Duodenal mucosa (tissue), 2 donors: Measurements from ENCODE around the gene XYLT2.

Source experiments
- H3K27ac ChIP-seq: one replicate; pipeline ENCODE4 v1.7.0; 2013; ENCODE audit warnings: low read depth, low read length
- H3K27me3 ChIP-seq, 2 donors: one replicate each; pipeline ENCODE4 v1.7.0; 2013; ENCODE audit warnings: low read length in 2 of 2, control low read depth in 1 of 2; ENCODE audit not compliant: insufficient read depth in 2 of 2, control insufficient read depth in 1 of 2
- H3K36me3 ChIP-seq, 2 donors: one replicate each; pipeline ENCODE4 v1.7.0; 2013; ENCODE audit warnings: low read length in 2 of 2, control low read depth in 1 of 2; ENCODE audit not compliant: insufficient read depth in 2 of 2, control insufficient read depth in 1 of 2
- H3K4me1 ChIP-seq, 2 donors: one replicate each; pipeline ENCODE4 v1.7.0; 2013; ENCODE audit warnings: low read length in 2 of 2, control low read depth in 1 of 2; ENCODE audit not compliant: insufficient read depth in 2 of 2, control insufficient read depth in 1 of 2
- H3K4me3 ChIP-seq, 2 donors: one replicate each; pipeline ENCODE4 v1.7.0; 2013; ENCODE audit warnings: low read length in 2 of 2, low read depth in 1 of 2
- H3K9ac ChIP-seq, 2 donors: one replicate each; pipeline ENCODE4 v1.7.0; 2013; ENCODE audit warnings: low read length in 2 of 2, low read depth in 1 of 2
- H3K9me3 ChIP-seq, 2 donors: one replicate each; pipeline ENCODE4 v1.7.0; 2013; ENCODE audit warnings: low read length in 2 of 2, control low read depth in 1 of 2; ENCODE audit not compliant: control insufficient read depth in 1 of 2

The XYLT2 gene

GRCh38 chr17:50372758-50373556 is 27.0 kb downstream of the XYLT2 start, which contains the start of the genes EME1 and MRPL27:
EME1 (plus strand) TSS chr17:50373229; CDS start chr17:50375209, 1,980 bp downstream.
MRPL27 (minus strand) TSS chr17:50373184; CDS start chr17:50373170, 14 bp downstream.
- peak within 1 kb of the TSS; percentile 96 for H3K27ac ChIP-seq
- H3K27me3 ChIP-seq, result no peaks in the 10 kb centered on the region
- H3K36me3 ChIP-seq, result peaks cover 20 to 28% of the 10 kb centered on the region in 2 donors
- H3K9me3 ChIP-seq, result no peaks in the 10 kb centered on the region
- H3K9ac ChIP-seq, result peak within 1 kb of the TSS; percentile 85 to 97
- H3K4me1 ChIP-seq, result peaks cover 17% of the 10 kb centered on the region in 2 donors
- H3K4me3 ChIP-seq, result peak within 1 kb of the TSS; percentile 98 to 99

GRCh38 chr17:50373705-50374104 is 27.8 kb downstream of the XYLT2 start:
- peaks cover 17% of the 10 kb centered on the region in 2 donors for H3K4me1 ChIP-seq
- no peaks in the 10 kb centered on the region for H3K27me3 ChIP-seq
- no peaks in the 10 kb centered on the region for H3K9me3 ChIP-seq
- H3K27ac ChIP-seq, result no peak overlapping the region
- no peak overlapping the region for H3K9ac ChIP-seq
- H3K4me3 ChIP-seq, result peak overlapping the region; percentile 98 to 99
- H3K36me3 ChIP-seq, result peaks cover 15 to 23% of the 10 kb centered on the region in 2 donors

GRCh38 chr17:50375858-50376538 is 30.1 kb downstream of the XYLT2 start:
- peaks cover 17% of the 10 kb centered on the region in 2 donors for H3K4me1 ChIP-seq
- no peaks in the 10 kb centered on the region for H3K27me3 ChIP-seq
- H3K9ac ChIP-seq, result no peak overlapping the region
- no peak overlapping the region for H3K27ac ChIP-seq
- H3K4me3 ChIP-seq, result no peak overlapping the region
- peaks cover 11 to 15% of the 10 kb centered on the region in 2 donors for H3K36me3 ChIP-seq
- no peaks in the 10 kb centered on the region for H3K9me3 ChIP-seq

- Histone ChIP-seq H3K27me3 (no peaks in the 10 kb centered on the region), H3K9ac (no peak overlapping the region), H3K4me1 (no peaks in the 10 kb centered on the region), H3K36me3 (peaks cover 33 to 49% of the 10 kb centered on the region in 2 donors), H3K9me3 (no peaks in the 10 kb centered on the region), H3K4me3 (no peak overlapping the region), H3K27ac (no peak overlapping the region)
Observed at GRCh38 chr17:50379351-50380132, 33.6 kb downstream of the XYLT2 start.

GRCh38 chr17:50380369-50381259 is 34.7 kb downstream of the XYLT2 start:
- Histone ChIP-seq H3K9ac (no peak overlapping the region), H3K4me1 (no peaks in the 10 kb centered on the region), H3K4me3 (no peak overlapping the region), H3K27ac (no peak overlapping the region), H3K27me3 (no peaks in the 10 kb centered on the region), H3K36me3 (peaks cover 42 to 60% of the 10 kb centered on the region in 2 donors), H3K9me3 (no peaks in the 10 kb centered on the region)

DNA sequence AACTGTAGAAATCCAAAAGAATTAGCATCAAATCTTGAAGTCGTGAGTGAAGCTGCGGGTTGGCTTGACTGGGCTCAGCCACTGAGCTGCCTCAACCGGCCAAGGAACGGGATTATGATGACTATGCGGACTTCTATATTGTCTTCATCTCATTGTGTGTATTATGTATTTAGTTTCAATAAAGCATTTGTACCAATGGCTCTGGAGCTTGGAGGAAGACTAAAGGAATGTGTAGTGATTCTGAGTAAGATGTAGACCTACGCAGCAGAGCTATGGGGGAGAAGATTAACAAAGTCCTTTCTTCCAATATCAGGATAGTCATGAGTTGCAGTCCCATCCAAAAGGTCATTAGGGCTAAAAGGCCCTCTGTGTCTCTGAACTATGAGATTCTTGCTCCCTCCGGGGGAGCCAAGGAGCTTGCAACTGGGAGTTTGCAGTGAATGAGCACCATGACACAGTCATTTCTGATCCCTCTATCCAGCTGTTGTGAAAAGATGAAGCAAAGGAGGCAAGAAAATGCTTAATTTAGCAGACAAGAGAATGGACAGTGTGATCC is 35.4 kb downstream of the XYLT2 start:
- peaks cover 46 to 67% of the 10 kb centered on the region in 2 donors for H3K36me3 ChIP-seq
- H3K4me3 ChIP-seq, result no peak overlapping the region
- no peaks in the 10 kb centered on the region for H3K27me3 ChIP-seq
- H3K4me1 ChIP-seq, result no peaks in the 10 kb centered on the region
- H3K27ac ChIP-seq, result no peak overlapping the region
- no peaks in the 10 kb centered on the region for H3K9me3 ChIP-seq
- H3K9ac ChIP-seq, result no peak overlapping the region

DNA sequence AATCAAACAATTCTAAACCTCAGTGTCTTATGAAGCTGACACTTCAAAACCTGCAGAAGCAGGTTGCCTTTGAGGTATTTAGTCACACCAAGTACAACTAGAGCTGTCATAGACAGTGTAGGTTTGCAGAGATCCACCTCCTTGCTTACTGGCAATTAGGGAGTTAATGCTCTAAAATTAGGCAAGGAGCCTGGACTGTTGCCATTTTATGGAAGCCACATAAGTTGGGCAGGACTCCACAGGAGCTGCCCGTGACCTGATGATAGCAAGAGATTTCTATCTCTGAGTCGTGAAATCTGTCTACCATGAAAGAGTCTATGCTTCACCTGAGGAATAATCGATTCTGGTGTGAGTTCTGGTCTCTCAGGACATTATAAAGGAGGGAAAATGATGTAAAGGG is 36.0 kb downstream of the XYLT2 start:
- Histone ChIP-seq H3K27me3 (no peaks in the 10 kb centered on the region), H3K4me1 (no peaks in the 10 kb centered on the region), H3K36me3 (peaks cover 51 to 73% of the 10 kb centered on the region in 2 donors)

GRCh38 chr17:50382931-50383330 is 37.0 kb downstream of the XYLT2 start:
- peaks cover 60 to 83% of the 10 kb centered on the region in 2 donors for H3K36me3 ChIP-seq
- no peaks in the 10 kb centered on the region for H3K27me3 ChIP-seq
- H3K4me3 ChIP-seq, result no peak overlapping the region
- H3K9ac ChIP-seq, result no peak overlapping the region
- H3K27ac ChIP-seq, result no peak overlapping the region
- no peaks in the 10 kb centered on the region for H3K4me1 ChIP-seq
- H3K9me3 ChIP-seq, result no peaks in the 10 kb centered on the region

More for the DNA sequence above, 36.0 kb downstream of the XYLT2 start:
- H3K4me3 ChIP-seq, result no peak overlapping the region
- no peaks in the 10 kb centered on the region for H3K9me3 ChIP-seq
- H3K9ac ChIP-seq, result no peak overlapping the region
- no peak overlapping the region for H3K27ac ChIP-seq

- H3K4me3 ChIP-seq, result no peak overlapping the region
- no peaks in the 10 kb centered on the region for H3K27me3 ChIP-seq
- H3K9ac ChIP-seq, result no peak overlapping the region
- H3K4me1 ChIP-seq, result no peaks in the 10 kb centered on the region
- H3K27ac ChIP-seq, result no peak overlapping the region
- H3K9me3 ChIP-seq, result no peaks in the 10 kb centered on the region
- peaks cover 72 to 98% of the 10 kb centered on the region in 2 donors for H3K36me3 ChIP-seq
Observed at GRCh38 chr17:50386510-50386909, 40.6 kb downstream of the XYLT2 start.
